Tibial nerve (tissue), 3 donors: Measurements from ENCODE around the gene CTSF.

ENCODE experiments used
- CTCF ChIP-seq, 5 experiments: fragments of 200-600 bp in 3 of 5; fragments of 450-650 bp in 2 of 5; sonication (generic) in 3 of 5; IDR thresholded peaks; one replicate each; pipeline ENCODE4 v1.5.1; 2016 to 2019; ENCODE audit warnings: antibody characterized with exemption in 5 of 5, mild to moderate bottlenecking in 3 of 5, moderate library complexity in 2 of 5
- POLR2A ChIP-seq, 2 donors: fragments of 450-650 bp; IDR thresholded peaks; one replicate each; pipeline ENCODE4 v1.6.1; 2017; ENCODE audit warnings: antibody characterized with exemption in 2 of 2, mild to moderate bottlenecking in 2 of 2, moderate library complexity in 2 of 2

GRCh38 chr11:66529069-66529468 is 39.3 kb downstream of the CTSF start:
- TF ChIP-seq POLR2A (IDR thresholded peaks at IDR 0.05) (no peak), CTCF (IDR thresholded peaks at IDR 0.05) (no peak)
